H1 (cell line): Measurements from ENCODE around the gene FJX1. TPM values are rescaled to one million over a fixed set of nuclear protein-coding genes. Genes with fewer than 3 reads are reported as not detected.

Experiments used
- EGR1 ChIP-seq: IDR thresholded peaks from 2 replicates; pipeline ENCODE4 v1.6.1; 2011; ENCODE audit warnings: low read depth, low read length, borderline replicate concordance
- NANOG ChIP-seq: IDR thresholded peaks from 2 replicates; pipeline ENCODE4 v1.6.1; 2011; ENCODE audit warnings: low read length, low read depth, mild to moderate bottlenecking, inconsistent platforms; ENCODE audit not compliant: insufficient read depth, poor library complexity, severe bottlenecking
- RFX5 ChIP-seq: IDR thresholded peaks from 2 replicates; pipeline ENCODE4 v1.6.1; 2011; ENCODE audit warnings: low read depth, low read length, improper control_type of control experiment, borderline replicate concordance
- SP2 ChIP-seq: IDR thresholded peaks from 2 replicates; pipeline ENCODE4 v1.6.1; 2012; ENCODE audit warnings: mild to moderate bottlenecking, low read length, inconsistent platforms
- YY1 ChIP-seq: IDR thresholded peaks from 2 replicates; pipeline ENCODE4 v1.6.1; 2011; ENCODE audit warnings: low read depth, mild to moderate bottlenecking, low read length
- polyA plus RNA-seq, 7 experiments: library from polyadenylated mRNA; depleted of rRNA in 3 of 7; stranded (reverse) in 5 of 7; unstranded in 2 of 7; fragments of >200 nt in 5 of 7; fragments of 200-250 nt in 2 of 7; gene quantifications; 1 replicate in 5 of 7; 2 replicates in 1 of 7; 4 replicates in 1 of 7; pipeline versions ENCODE4 v1.2.1 to v1.2.3, GENCODE V29; 2011 to 2013; ENCODE audit warnings: missing spikeins in 2 of 7, mixed read lengths in 2 of 7
- total RNA-seq: library from RNA; stranded (reverse); fragmentation: NEBNext Ultra II Directional; extraction: Animal tissue kit (Norgen Biotek cat#: 25700); gene quantifications from 2 replicates; pipeline ENCODE4 v1.2.1, GENCODE V29; 2021

The FJX1 gene
- total and polyA plus RNA-seq, 2 of the 8 experiments (the other 6 are each of a cell fraction or from before 2014, with no cell fraction given), result 6.3 to 13.3 TPM

GRCh38 chr11:35585416-35585815 lies 32.8 kb upstream of the FJX1 start (continued):
- no peak for TF ChIP-seq NANOG
- no peak for TF ChIP-seq RFX5
- TF ChIP-seq YY1, result no peak
- TF ChIP-seq EGR1, result no peak
- no peak for TF ChIP-seq SP2
